Neural progenitor cell (in vitro differentiated cells): ENCODE data around the gene ARHGAP26.

Source experiments
- CTCF ChIP-seq: fragments of 200-600 bp; sonication (generic); IDR thresholded peaks from 2 replicates; pipeline ENCODE4 v1.5.1; 2017; ENCODE audit warnings: antibody characterized with exemption, mild to moderate bottlenecking
- EZH2phosphoT487 ChIP-seq: fragments of 200-600 bp; sonication (generic); IDR thresholded peaks from 2 replicates; pipeline ENCODE4 v1.6.1; 2017; ENCODE audit warnings: antibody characterized with exemption

- TF ChIP-seq CTCF = no peak
- no peak for TF ChIP-seq EZH2phosphoT487
Measured at GRCh38 chr5:143214458-143214857, 444.3 kb downstream of the ARHGAP26 start.
